HAP-1 (cell line): ENCODE results near the gene APOM.

Source experiments
- DNase-seq, 2 experiments: peaks; one replicate each; pipeline ENCODE4 v3.0.0-alpha.2; 2016 to 2020; ENCODE audit warnings: low spot score in 2 of 2
- H3K27me3 ChIP-seq: fragments of 250-450 bp; sonication (Bioruptor Pico); 2 replicates; pipeline ENCODE4 v1.5.1; 2020; ENCODE audit warnings: low read depth, mild to moderate bottlenecking, moderate library complexity
- H3K36me3 ChIP-seq: fragments of 250-450 bp; sonication (Bioruptor Pico); replicated peaks from 2 replicates; pipeline ENCODE4 v1.5.1; 2020; ENCODE audit warnings: mild to moderate bottlenecking
- H3K4me1 ChIP-seq: fragments of 250-450 bp; sonication (Bioruptor Pico); 2 replicates; pipeline ENCODE4 v1.5.1; 2020; ENCODE audit warnings: mild to moderate bottlenecking
- H3K4me3 ChIP-seq: fragments of 250-450 bp; sonication (Bioruptor Pico); 2 replicates; pipeline ENCODE4 v1.5.1; 2020; ENCODE audit warnings: mild to moderate bottlenecking, moderate library complexity
- H3K9me3 ChIP-seq: fragments of 250-450 bp; sonication (Bioruptor Pico); 2 replicates; pipeline ENCODE4 v1.5.1; 2020; ENCODE audit warnings: mild to moderate bottlenecking, moderate library complexity
- in situ Hi-C: fragments of 300-500 bp; cut with MboI; formaldehyde crosslinking; loops from 3 replicates; pipeline ENCODE4 v1.14.3; 2020; ENCODE audit warnings: low sequenced_read_pairs, inconsistent platforms, mixed read lengths

APOM gene

DNA sequence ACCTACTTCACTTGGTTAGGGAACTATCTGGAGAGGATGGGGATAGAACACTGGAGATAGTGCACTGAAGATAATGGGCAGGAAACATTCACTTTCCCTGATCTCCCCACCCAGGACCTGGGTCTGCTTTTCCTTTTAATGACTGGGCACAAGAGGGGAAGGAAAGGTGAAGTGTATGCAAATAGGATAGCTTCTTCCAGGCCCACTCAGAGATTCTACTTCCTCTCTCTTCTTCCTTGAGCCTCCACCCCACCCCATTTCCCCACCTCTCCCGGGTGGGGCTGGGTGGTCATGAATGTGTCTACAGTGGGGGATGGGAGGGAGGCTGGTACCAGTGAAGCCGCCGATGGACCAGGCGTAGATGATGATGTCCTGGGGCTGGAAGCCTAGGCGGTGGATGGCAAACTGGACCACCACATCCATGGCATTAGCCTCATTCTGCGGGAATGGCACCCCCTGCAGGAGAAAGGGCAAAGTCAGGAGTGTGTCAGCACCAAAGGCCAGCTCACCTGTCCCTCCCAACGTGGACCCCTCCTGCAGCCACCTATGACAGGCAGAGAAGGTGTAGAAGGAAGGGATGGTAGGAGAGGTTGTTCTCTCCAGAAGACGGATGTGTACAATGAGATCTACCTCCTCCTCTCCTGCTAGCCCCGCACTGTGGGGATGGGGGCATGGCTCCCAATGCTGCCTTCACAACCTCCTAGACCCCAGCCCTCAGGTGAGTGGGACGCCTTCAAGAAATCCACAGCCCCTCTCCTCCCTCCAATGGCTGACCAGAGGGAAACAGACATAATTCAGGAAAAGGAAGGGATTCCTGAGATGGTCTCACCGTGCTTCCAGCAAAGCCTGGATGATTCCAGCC is 33.8 kb downstream of the APOM start:
- Histone ChIP-seq H3K4me1 (no peaks in the 10 kb centered on the region), H3K9me3 (no peaks in the 10 kb centered on the region), H3K36me3 (peaks cover 46% of the 10 kb centered on the region), H3K4me3 (no peak overlapping the region), H3K27me3 (no peaks in the 10 kb centered on the region)
- in situ Hi-C loops = no loop called here
- DNase-seq = peak in 1 of 2 experiments; percentile 35

DNA sequence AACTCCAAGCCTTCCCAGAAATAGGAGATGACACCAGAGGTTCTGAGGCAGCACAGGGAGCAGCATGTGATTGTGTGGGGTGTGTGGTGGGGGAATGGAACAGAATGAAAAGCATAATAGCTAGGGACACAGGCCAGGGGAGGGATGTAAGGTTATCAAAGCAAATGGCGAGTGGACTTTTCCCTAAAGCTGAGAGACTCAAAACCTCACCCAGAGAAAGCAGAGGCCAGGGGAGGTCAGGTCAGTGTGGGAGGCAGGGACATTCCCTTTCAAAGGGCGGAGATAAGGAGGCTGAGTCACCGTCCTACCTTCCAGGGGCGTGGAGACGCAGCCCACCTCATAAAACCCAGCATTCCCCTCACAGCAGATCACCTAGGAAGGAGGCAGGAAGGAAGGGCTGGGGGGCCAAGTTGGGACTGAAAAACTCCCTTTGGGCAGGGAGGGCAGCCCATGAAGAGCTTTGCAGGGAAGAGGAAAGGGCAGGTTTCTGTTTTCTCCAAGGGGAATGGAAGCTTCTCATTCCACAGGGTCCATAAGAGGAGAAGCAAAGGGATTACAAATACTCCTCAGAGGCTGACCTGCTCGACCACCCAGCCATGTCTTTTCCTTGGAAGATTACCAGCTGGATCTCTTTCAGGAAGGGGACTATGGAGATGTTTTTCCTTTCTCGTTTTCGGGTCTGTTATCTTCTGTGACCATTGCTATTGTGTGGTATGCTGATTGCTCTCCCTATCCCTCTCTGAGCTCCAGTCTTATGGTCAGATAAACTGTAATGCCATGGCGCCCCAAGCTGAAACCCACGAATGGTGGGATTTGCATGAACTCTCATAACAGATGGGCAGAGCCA is 34.8 kb downstream of the APOM start:
- Histone ChIP-seq H3K4me1 (no peaks in the 10 kb centered on the region), H3K27me3 (no peaks in the 10 kb centered on the region), H3K36me3 (peaks cover 52% of the 10 kb centered on the region), H3K4me3 (no peak overlapping the region), H3K9me3 (no peaks in the 10 kb centered on the region)
- no peak for DNase-seq
- in situ Hi-C loops = no loop called here

DNA sequence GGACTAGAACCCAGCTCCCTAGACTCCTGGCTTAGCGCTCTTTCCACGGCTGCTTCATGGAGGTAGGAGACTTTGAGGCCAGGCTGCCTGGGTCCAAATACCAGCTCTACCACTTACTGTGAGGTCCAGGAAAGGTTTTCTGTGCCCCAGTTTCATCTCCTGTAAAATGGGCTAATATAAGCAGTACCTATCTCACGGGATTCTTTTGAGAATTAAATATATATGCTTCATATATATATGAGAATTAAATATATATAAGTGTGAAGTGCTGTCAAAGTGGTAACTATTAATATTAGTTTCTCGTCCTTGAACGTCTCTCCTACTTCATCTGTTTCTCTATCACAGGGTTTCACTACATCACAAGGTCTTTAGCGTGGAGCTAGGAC is 35.4 kb downstream of the APOM start:
- H3K27me3 ChIP-seq = no peaks in the 10 kb centered on the region
- in situ Hi-C loops = no loop called here
- H3K4me1 ChIP-seq = no peaks in the 10 kb centered on the region
- no peak overlapping the region for H3K4me3 ChIP-seq
- peaks cover 52% of the 10 kb centered on the region for H3K36me3 ChIP-seq
- no peaks in the 10 kb centered on the region for H3K9me3 ChIP-seq
- DNase-seq = no peak

DNA sequence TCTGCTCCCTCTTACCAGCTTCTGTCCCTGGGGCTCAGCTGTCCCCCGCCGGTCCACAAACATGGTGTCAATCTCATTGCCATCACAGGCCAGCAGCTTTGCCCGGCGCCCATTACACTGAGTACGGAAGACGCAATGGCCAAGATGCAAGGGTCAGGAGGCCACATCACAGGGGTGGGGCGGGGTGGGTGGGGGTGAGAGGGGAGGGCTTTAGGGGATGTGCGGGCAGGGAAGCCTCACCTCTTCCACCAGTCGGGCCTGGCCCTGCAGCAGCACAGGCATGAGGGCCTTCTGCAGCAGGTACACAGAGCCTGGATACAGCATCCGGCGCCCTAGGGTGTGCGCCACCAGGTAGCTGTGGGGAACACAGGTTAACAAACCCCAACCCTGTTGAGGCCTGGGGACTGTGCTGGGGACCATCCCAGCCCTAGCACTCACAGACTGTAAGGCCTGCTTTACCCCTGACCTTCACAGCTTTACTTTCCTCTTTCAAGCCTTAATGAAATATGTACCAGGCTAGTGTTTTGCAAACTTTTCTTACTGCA is 35.9 kb downstream of the APOM start:
- H3K36me3 ChIP-seq = peaks cover 52% of the 10 kb centered on the region
- H3K27me3 ChIP-seq = no peaks in the 10 kb centered on the region
- no peak for DNase-seq
- H3K4me3 ChIP-seq = no peak overlapping the region
- H3K4me1 ChIP-seq = no peaks in the 10 kb centered on the region
- no peaks in the 10 kb centered on the region for H3K9me3 ChIP-seq
- in situ Hi-C loops = no loop called here

DNA sequence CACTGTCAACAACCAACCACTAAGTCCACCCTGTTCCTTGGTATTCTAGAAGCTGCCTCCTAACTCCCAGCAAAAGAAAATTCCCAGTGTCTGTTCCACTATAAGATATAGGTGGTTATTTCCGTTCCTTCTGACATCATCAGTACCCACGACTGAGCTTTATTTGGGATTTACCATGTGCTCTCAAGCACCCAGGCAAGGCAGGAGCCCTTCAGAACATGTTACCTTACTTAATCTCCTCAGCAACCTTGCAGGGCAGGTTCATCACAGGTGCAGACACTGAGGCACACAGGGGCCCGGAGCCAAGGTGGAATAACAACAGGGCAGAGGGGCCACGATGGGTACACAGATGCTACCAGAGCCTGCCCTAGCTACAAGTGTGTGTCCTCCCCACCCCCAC is 36.7 kb downstream of the APOM start:
- Histone ChIP-seq H3K36me3 (peaks cover 53% of the 10 kb centered on the region), H3K4me1 (no peaks in the 10 kb centered on the region), H3K9me3 (no peaks in the 10 kb centered on the region), H3K4me3 (no peak overlapping the region), H3K27me3 (no peaks in the 10 kb centered on the region)
- in situ Hi-C loops = no loop called here
- DNase-seq = no peak

DNA sequence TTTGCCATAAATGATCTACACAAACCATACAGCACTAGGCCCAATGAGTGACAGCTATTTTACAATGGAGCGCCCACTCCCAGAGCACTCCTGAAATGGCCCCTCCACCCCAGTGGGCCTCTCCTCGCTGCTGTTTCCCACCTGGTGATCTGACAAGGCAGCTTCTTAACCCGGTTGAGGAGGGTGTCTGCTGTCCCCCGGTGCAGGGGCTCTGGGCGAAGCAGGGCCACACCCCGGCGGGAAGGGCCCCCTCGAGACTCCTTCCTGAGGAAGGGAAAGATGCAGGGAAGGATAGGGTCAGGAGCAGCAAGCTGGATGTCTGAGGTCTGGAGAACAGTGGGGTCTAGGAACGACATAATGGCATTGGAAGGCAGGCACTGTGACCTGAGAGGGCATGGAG is 37.2 kb downstream of the APOM start:
- Histone ChIP-seq H3K4me3 (no peak overlapping the region), H3K27me3 (no peaks in the 10 kb centered on the region), H3K36me3 (peaks cover 50% of the 10 kb centered on the region), H3K4me1 (no peaks in the 10 kb centered on the region), H3K9me3 (no peaks in the 10 kb centered on the region)
- no peak for DNase-seq
- in situ Hi-C loops = no loop called here

DNA sequence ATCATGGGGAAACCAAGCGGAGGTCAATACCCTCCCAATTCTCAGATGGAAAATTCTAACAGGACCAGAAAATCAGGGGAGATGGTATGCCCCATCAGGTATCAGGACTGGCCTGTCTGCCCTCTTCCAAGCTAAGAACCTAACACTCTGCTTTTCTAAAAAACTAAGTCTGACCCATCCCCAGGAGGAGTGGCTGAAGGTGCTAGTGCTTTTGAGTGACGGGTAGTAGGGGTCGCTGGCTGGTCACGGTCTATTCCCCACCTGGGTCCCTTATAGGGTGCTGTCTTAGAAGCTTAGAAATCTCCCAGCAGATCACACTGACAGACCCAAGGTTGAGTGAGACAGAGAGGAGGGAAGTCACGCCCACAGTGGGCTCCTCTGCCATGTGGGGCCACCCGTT is 37.8 kb downstream of the APOM start:
- Histone ChIP-seq H3K36me3 (peaks cover 44% of the 10 kb centered on the region), H3K4me1 (no peaks in the 10 kb centered on the region), H3K9me3 (no peaks in the 10 kb centered on the region), H3K27me3 (no peaks in the 10 kb centered on the region), H3K4me3 (no peak overlapping the region)
- in situ Hi-C loops = no loop called here
- no peak for DNase-seq

DNA sequence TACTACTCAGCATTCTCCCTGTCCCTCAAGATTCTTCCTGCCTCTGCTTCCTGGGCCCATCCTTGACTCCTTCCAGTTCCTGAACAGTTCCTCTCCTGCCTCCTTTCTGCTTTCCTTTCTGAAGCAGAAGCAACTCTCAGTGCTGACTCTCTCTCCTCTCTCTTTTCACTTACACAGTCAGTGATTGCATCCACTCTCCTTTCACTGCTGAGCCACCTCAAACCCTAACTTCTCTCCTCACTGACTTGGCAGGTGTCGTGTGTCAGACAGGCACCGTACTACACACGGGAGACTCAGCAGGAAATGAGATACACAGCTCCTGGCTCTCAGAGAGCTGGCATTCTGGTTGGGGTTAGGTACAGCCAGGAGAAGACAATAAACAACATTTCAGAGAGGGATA is 41.9 kb downstream of the APOM start:
- in situ Hi-C loops = no loop called here
- Histone ChIP-seq H3K4me3 (no peak overlapping the region), H3K9me3 (no peaks in the 10 kb centered on the region), H3K4me1 (peaks cover 7% of the 10 kb centered on the region; the same call in 1 of the 2 replicates), H3K36me3 (peaks cover 28% of the 10 kb centered on the region), H3K27me3 (no peaks in the 10 kb centered on the region)
- no peak for DNase-seq

DNA sequence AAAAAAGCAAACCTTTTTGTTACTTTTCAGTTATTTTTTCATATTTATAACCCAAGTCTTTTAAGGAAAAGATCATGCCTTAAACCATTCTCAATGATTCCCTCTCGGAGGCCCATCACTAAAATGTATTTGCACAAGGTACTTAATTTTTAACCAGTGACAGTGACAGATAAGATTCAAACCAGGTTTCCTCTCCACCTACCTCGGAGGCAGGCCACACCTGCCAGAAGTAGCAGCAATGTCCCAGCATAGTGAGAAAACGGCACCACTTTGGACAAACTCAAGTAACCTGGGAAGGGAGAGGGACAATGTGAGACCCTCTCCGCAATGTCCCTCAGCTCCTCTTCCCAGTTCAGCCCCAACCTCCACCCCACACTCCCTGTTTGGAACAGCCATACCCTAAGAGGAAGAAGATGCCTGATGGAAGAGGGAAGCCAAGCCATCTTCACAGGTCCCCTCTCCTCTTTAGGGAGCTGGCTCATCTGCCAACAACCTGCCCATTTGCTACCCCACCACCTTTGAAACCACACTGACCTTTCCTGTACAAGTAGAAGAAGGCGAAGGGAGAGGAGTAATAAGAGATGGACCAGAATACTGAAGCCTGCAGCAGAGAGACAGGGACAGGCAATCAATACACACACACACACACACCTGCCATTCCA is 45.2 kb downstream of the APOM start:
- in situ Hi-C loops = no loop called here
- peaks cover 13% of the 10 kb centered on the region for H3K4me1 ChIP-seq
- no peak overlapping the region for H3K4me3 ChIP-seq

DNA sequence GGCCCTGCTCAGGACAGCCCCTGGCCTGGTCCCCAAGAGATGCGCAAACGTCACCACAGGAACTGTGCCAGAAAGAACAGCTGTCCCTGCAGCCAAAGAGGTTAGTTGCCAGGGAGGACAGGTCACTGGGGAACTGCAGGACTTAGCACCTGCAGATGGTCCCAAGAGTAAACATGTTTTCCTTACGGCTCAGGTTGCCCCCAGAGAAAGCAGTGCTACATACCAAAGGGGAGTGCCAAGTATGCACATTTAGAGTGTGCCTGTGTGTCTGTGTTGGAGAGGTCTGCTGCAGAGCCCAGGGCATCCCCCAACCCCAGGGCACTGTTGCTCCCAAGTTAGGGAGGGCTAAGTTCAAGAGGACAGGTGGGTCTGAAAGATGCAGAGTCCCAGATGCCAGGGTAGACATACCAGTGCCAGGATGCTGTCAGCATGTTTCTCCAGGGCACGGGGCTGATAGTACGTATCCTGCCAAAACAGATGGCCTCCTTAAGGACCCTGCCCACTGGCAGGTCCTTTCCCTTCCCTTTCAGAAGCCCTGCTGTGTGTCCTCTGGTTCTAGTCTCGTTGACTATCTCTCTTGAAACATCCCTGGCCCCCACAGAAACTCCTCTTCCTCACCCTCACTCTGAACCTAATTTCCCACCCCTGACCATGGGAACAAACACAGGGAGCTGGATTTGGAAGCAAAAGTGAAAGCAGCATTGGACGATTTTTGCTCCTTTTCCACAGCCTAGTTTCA is 46.1 kb downstream of the APOM start:
- H3K27me3 ChIP-seq = no peaks in the 10 kb centered on the region
- no peaks in the 10 kb centered on the region for H3K9me3 ChIP-seq
- no peak for DNase-seq
- in situ Hi-C loops = no loop called here
- H3K4me3 ChIP-seq = peak overlapping the region; percentile 90
- H3K36me3 ChIP-seq = peaks cover 10% of the 10 kb centered on the region
- peaks cover 13% of the 10 kb centered on the region for H3K4me1 ChIP-seq

More for the DNA sequence above, 45.2 kb downstream of the APOM start:
- Histone ChIP-seq H3K27me3 (no peaks in the 10 kb centered on the region), H3K36me3 (peaks cover 13% of the 10 kb centered on the region), H3K9me3 (no peaks in the 10 kb centered on the region)
- DNase-seq = no peak

DNA sequence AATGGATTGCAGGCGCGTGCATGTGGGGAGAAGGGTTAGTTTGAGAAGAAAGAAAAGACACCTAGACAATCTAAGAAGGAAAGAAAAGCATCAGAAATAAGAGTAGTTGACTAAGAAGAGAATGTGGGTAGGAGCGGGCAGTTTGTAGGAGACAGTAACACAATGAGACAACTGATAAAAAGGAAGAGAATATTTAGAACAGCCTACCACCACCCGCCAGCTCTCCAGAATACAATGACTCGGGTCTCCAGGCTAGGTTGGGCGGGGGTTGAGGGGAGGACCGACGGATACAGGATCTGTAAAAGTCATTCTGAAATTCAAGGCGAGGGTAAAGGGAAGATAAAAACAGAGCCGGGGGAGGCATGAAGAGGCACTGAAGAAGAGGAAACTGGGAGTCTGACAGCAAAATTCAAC is 46.7 kb downstream of the APOM start:
- no peak for DNase-seq
- H3K27me3 ChIP-seq = no peaks in the 10 kb centered on the region
- H3K36me3 ChIP-seq = peaks cover 7% of the 10 kb centered on the region
- H3K9me3 ChIP-seq = no peaks in the 10 kb centered on the region
- peaks cover 13% of the 10 kb centered on the region for H3K4me1 ChIP-seq
- peak overlapping the region; percentile 90 for H3K4me3 ChIP-seq
- in situ Hi-C loops = no loop called here

DNA sequence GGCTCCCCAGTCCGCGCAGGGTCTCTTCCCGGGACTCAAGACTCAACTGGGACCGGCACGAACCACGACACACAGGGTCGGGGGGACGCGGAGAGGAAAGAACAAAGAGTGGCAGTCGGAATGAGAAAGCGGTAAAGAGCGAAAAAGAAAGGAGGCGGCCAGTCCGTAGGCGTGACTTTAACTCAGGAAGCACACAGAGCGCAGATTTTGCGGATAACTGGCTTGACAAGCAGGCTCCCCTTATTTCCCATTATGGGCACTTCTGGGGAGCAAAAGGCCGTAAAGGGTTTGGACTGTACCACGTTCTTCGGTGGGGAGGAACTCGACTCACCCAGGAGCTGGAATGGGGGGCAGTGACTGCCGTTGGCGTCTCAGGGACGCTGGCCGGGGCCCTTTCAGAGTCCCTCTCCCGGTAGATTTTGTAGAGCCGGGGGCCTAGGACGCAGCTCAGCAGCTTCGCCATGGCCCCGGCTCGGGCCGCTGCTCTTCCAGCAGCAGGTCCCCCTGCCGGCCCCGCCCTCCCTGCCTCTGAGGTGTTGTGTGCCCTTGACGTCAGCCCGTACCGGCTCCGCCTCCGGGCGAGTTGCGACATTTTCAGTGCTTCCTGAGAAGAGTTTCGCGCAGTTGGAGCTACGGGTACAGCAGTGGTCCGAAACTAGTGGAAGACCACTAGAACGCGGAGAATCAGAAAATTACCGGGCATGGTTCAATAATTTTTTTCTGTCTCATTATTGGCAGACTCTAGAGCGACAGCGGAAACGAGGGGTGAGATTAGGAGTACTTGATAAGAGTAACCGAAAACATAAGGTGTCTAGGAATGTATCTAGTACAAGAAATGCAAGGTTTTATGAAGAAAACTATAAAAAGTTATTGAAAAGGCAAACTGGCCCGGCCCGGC is 47.4 kb downstream of the APOM start, which contains the start of gene ABHD16A:
TSS of gene ABHD16A (minus strand) at position 506 of the 898 bp plus-strand sequence. CDS start at position 463, 43 bp downstream.
- Histone ChIP-seq H3K36me3 (peaks cover 7% of the 10 kb centered on the region), H3K9me3 (no peaks in the 10 kb centered on the region), H3K4me3 (peak within 1 kb of the TSS; percentile 90), H3K4me1 (peaks cover 13% of the 10 kb centered on the region), H3K27me3 (no peaks in the 10 kb centered on the region)
- DNase-seq = peak; percentile 97 to 99
- in situ Hi-C loops = no loop called here
